EL (cell line): ENCODE results near the gene SMIM35.

ENCODE experiments used
- DNase-seq: peaks from one replicate; pipeline ENCODE4 v3.0.0-alpha.2; 2016

SMIM35 gene

GRCh38 chr11:118086913-118087768 is at the start of gene SMIM35:
Gene SMIM35, minus strand, starts transcription at chr11:118086963. Its CDS starts 206 bp downstream, at chr11:118086757.
- no peak for DNase-seq

GRCh38 chr11:118136341-118136740 is 49.6 kb upstream of the SMIM35 start:
- no peak for DNase-seq

GRCh38 chr11:118135796-118136165 is 49.0 kb upstream of the SMIM35 start:
- DNase-seq, result no peak

- no peak for DNase-seq
Measured at GRCh38 chr11:118135051-118135795, 48.5 kb upstream of the SMIM35 start.

GRCh38 chr11:118133816-118134215 is 47.1 kb upstream of the SMIM35 start:
- no peak for DNase-seq

- no peak for DNase-seq
Measured at GRCh38 chr11:118132385-118133151, 45.8 kb upstream of the SMIM35 start.

GRCh38 chr11:118129471-118130172 is 42.9 kb upstream of the SMIM35 start:
- DNase-seq, result no peak

GRCh38 chr11:118128721-118129470 is 42.1 kb upstream of the SMIM35 start:
- no peak for DNase-seq

GRCh38 chr11:118128310-118128709 is 41.5 kb upstream of the SMIM35 start:
- DNase-seq, result no peak

- DNase-seq, result peak; percentile 12
Measured at GRCh38 chr11:118126082-118126838, 39.5 kb upstream of the SMIM35 start.

- DNase-seq, result no peak
Measured at GRCh38 chr11:118124929-118125535, 38.3 kb upstream of the SMIM35 start.

- DNase-seq, result no peak
Measured at GRCh38 chr11:118120793-118121192, 34.0 kb upstream of the SMIM35 start.

GRCh38 chr11:118117790-118118601 is 31.2 kb upstream of the SMIM35 start:
- no peak for DNase-seq

- DNase-seq, result no peak
Measured at GRCh38 chr11:118115048-118115447, 28.3 kb upstream of the SMIM35 start.

GRCh38 chr11:118114266-118114665 is 27.5 kb upstream of the SMIM35 start:
- no peak for DNase-seq

GRCh38 chr11:118112711-118113430 is 26.1 kb upstream of the SMIM35 start:
- no peak for DNase-seq

GRCh38 chr11:118111744-118112035 is 24.9 kb upstream of the SMIM35 start:
- DNase-seq, result no peak

- no peak for DNase-seq
Measured at GRCh38 chr11:118111019-118111743, 24.4 kb upstream of the SMIM35 start.

GRCh38 chr11:118109231-118109630 is 22.5 kb upstream of the SMIM35 start:
- peak; percentile 21 for DNase-seq
